HCT116 (cell line): Measurements from ENCODE around the gene CRTC3. TPM values are rescaled to one million over a fixed set of nuclear protein-coding genes. Genes with fewer than 3 reads are reported as not detected.

Experiments used
- ATAC-seq: fragments of 200-7000 bp; cut with Tn5 transposase; 2 replicates; pipeline ENCODE4 v1.9.1; 2020; ENCODE audit warnings: mild to moderate bottlenecking, moderate library complexity
- BruUV-seq: library from RNA; stranded (reverse); fragments of 400-500 nt; replicated peaks from 2 replicates; lab custom pipeline; 2021; lab: Mats Ljungman, UMichigan
- CTCF ChIA-PET: fragments of 300-600 bp; sonication (Branson Sonifier 250); formaldehyde crosslinking; loops from one replicate; lab custom pipeline; 2021; ENCODE audit warnings: antibody characterized with exemption; lab: Charles Lee
- POLR2A ChIA-PET: fragments of 300-600, 350-600 bp; sonication (Branson Sonifier 250); formaldehyde crosslinking; loops from one replicate; lab custom pipeline; 2021; ENCODE audit warnings: antibody characterized with exemption; lab: Charles Lee
- RAD21 ChIA-PET, 2 experiments: fragments of 300-600 bp; sonication (Branson Sonifier 250); formaldehyde crosslinking; loops; one replicate each; lab custom pipeline; 2023; ENCODE audit warnings: low total read pairs in 2 of 2; ENCODE audit not compliant: uncharacterized antibody in 2 of 2, unreplicated experiment in 2 of 2, low non-redundant PET in 1 of 2; lab: Charles Lee
- DNase-seq: peaks from one replicate; pipeline ENCODE4 v3.0.0-alpha.2; 2010; ENCODE audit warnings: low read depth, low spot score
- H2AFZ ChIP-seq: fragments of 200-600 bp; shearing (Covaris generic), sonication (generic); 2 replicates; pipeline ENCODE4 v1.6.1; 2017; ENCODE audit warnings: low read depth, mixed run types, mixed read lengths, antibody characterized with exemption, low read length; ENCODE audit not compliant: poor library complexity, severe bottlenecking
- H3K27ac ChIP-seq: 2 replicates; pipeline ENCODE4 v1.5.1; 2012; ENCODE audit warnings: low read depth, low read length
- H3K27me3 ChIP-seq: fragments of 200-600 bp; sonication (generic); 2 replicates; pipeline ENCODE4 v1.6.1; 2016; ENCODE audit warnings: mixed run types, low read length, mixed read lengths; ENCODE audit not compliant: insufficient read depth
- H3K36me3 ChIP-seq, 2 experiments: fragments of 200-500 bp in 1 of 2; fragments of 200-600 bp in 1 of 2; sonication (Bioruptor generic) in 1 of 2; sonication (generic) in 1 of 2; 2 replicates each; pipeline versions ENCODE4 v1.5.1 to v1.6.1; 2014 to 2016; ENCODE audit warnings: low read length in 2 of 2, inconsistent platforms in 1 of 2, mixed read lengths in 1 of 2, mixed run types in 1 of 2; ENCODE audit not compliant: insufficient read depth in 2 of 2, control insufficient read depth in 1 of 2
- H3K4me1 ChIP-seq, 2 experiments: fragments of 200-600 bp in 1 of 2; sonication (generic) in 1 of 2; 2 replicates each; pipeline versions ENCODE4 v1.5.1 to v1.6.1; 2012 to 2017; ENCODE audit warnings: low read length in 2 of 2, inconsistent platforms in 1 of 2, mild to moderate bottlenecking in 1 of 2, mixed read lengths in 1 of 2, mixed run types in 1 of 2, moderate library complexity in 1 of 2; ENCODE audit not compliant: insufficient read depth in 2 of 2, control insufficient read depth in 1 of 2
- H3K4me2 ChIP-seq: fragments of 200-600 bp; sonication (generic); 2 replicates; pipeline ENCODE4 v1.6.1; 2017; ENCODE audit warnings: mixed run types, low read length, mixed read lengths
- H3K4me3 ChIP-seq, 2 experiments: fragments of 200-600 bp in 1 of 2; sonication (generic) in 1 of 2; replicated peaks in 1 of 2; 2 replicates each; pipeline ENCODE4 v1.5.1; 2011 to 2016; ENCODE audit warnings: low read length in 2 of 2, control low read depth in 1 of 2, low read depth in 1 of 2, mild to moderate bottlenecking in 1 of 2, mixed read lengths in 1 of 2, mixed run types in 1 of 2
- H3K79me2 ChIP-seq: fragments of 200-600 bp; sonication (generic); 2 replicates; pipeline ENCODE4 v1.6.1; 2017; ENCODE audit warnings: mild to moderate bottlenecking, mixed run types, low read length, moderate library complexity, mixed read lengths; ENCODE audit not compliant: insufficient read depth
- H3K9ac ChIP-seq: fragments of 200-600 bp; sonication (generic); 2 replicates; pipeline ENCODE4 v1.6.1; 2016; ENCODE audit warnings: low read length, mixed read lengths
- H3K9me2 ChIP-seq: fragments of 200-600 bp; sonication (generic), shearing (Covaris generic); 2 replicates; pipeline ENCODE4 v1.6.1; 2017; ENCODE audit warnings: mixed run types, mild to moderate bottlenecking, moderate library complexity; ENCODE audit not compliant: insufficient read depth
- H3K9me3 ChIP-seq, 2 experiments: fragments of 200-500 bp in 1 of 2; fragments of 200-600 bp in 1 of 2; sonication (Bioruptor generic) in 1 of 2; sonication (generic) in 1 of 2; 2 replicates each; pipeline ENCODE4 v1.6.1; 2014 to 2017; ENCODE audit warnings: low read length in 2 of 2, mixed read lengths in 2 of 2, inconsistent platforms in 1 of 2, low read depth in 1 of 2, mild to moderate bottlenecking in 1 of 2, mixed run types in 1 of 2, moderate library complexity in 1 of 2; ENCODE audit not compliant: control insufficient read depth in 1 of 2, insufficient read depth in 1 of 2
- H4K20me1 ChIP-seq: fragments of 200-600 bp; sonication (generic), shearing (Covaris generic); 2 replicates; pipeline ENCODE4 v1.6.1; 2017; ENCODE audit warnings: mixed run types, mild to moderate bottlenecking, moderate library complexity; ENCODE audit not compliant: insufficient read depth
- CBX3 ChIP-seq: IDR thresholded peaks from 2 replicates; pipeline ENCODE4 v1.6.1; 2012; ENCODE audit warnings: low read depth
- CEBPB ChIP-seq: IDR thresholded peaks from 2 replicates; pipeline ENCODE4 v1.6.1; 2012; ENCODE audit warnings: low read depth
- EGR1 ChIP-seq: IDR thresholded peaks from 2 replicates; pipeline ENCODE4 v1.6.1; 2012; ENCODE audit warnings: low read depth
- ELF1 ChIP-seq: IDR thresholded peaks from 2 replicates; pipeline ENCODE4 v1.6.1; 2012; ENCODE audit warnings: low read depth, borderline replicate concordance
- FOSL1 ChIP-seq: IDR thresholded peaks from 2 replicates; pipeline ENCODE4 v1.6.1; 2012; ENCODE audit warnings: low read depth
- JUND ChIP-seq: IDR thresholded peaks from 2 replicates; pipeline ENCODE4 v1.6.1; 2012
- POLR2A ChIP-seq: IDR thresholded peaks from 2 replicates; pipeline ENCODE4 v1.7.0; 2011; ENCODE audit warnings: borderline replicate concordance; ENCODE audit not compliant: insufficient read depth, insufficient read length; ENCODE audit errors: extremely low read depth
- POLR2AphosphoS5 ChIP-seq: IDR thresholded peaks from 2 replicates; pipeline ENCODE4 v1.6.1; 2011; ENCODE audit warnings: mild to moderate bottlenecking, low read depth, low read length, moderate library complexity
- RAD21 ChIP-seq: IDR thresholded peaks from 2 replicates; pipeline ENCODE4 v1.6.1; 2012; ENCODE audit warnings: low read depth, mild to moderate bottlenecking
- SP1 ChIP-seq: IDR thresholded peaks from 2 replicates; pipeline ENCODE4 v1.6.1; 2012; ENCODE audit warnings: low read depth
- ZFX ChIP-seq: fragments of 450-650 bp; IDR thresholded peaks from 2 replicates; pipeline ENCODE4 v1.6.1; 2017
- intact Hi-C: fragments of 100-400 bp; cut with micrococcal nuclease; formaldehyde crosslinking; loops from 2 replicates; pipeline ENCODE4 v1.10.0; 2022
- total RNA-seq: library from RNA; stranded (reverse); gene quantifications from one replicate; pipeline ENCODE4 v1.2.1, GENCODE V29; 2021; ENCODE audit not compliant: unreplicated experiment
- TF ChIP-seq, protein P1 (sequence below): IDR thresholded peaks from 2 replicates; pipeline ENCODE4 v1.6.1; 2012
- TF ChIP-seq, protein P2 (sequence below), 3 experiments: fragments of 200-600 bp in 1 of 3; sonication (generic) in 1 of 3; IDR thresholded peaks in 2 of 3; conservative IDR thresholded peaks in 1 of 3; 2 replicates each; pipeline ENCODE4 v1.5.1; 2012 to 2017; ENCODE audit warnings: low read depth in 2 of 3, low read length in 2 of 3, antibody characterized with exemption in 1 of 3, borderline replicate concordance in 1 of 3, control low read depth in 1 of 3, mild to moderate bottlenecking in 1 of 3, mixed read lengths in 1 of 3, mixed run types in 1 of 3, moderate library complexity in 1 of 3; ENCODE audit not compliant: insufficient read depth in 1 of 3
- TF ChIP-seq, protein P3 (sequence below): IDR thresholded peaks from 2 replicates; pipeline ENCODE4 v1.6.1; 2012
- TF ChIP-seq, protein P4 (sequence below): IDR thresholded peaks from 2 replicates; pipeline ENCODE4 v1.6.1; 2011; ENCODE audit warnings: mild to moderate bottlenecking, low read length, moderate library complexity; ENCODE audit not compliant: insufficient replicate concordance; ENCODE audit errors: extremely low read depth

Gene CRTC3
- total RNA-seq, 1 experiment from 2014 or later: 20.7 TPM

DNA sequence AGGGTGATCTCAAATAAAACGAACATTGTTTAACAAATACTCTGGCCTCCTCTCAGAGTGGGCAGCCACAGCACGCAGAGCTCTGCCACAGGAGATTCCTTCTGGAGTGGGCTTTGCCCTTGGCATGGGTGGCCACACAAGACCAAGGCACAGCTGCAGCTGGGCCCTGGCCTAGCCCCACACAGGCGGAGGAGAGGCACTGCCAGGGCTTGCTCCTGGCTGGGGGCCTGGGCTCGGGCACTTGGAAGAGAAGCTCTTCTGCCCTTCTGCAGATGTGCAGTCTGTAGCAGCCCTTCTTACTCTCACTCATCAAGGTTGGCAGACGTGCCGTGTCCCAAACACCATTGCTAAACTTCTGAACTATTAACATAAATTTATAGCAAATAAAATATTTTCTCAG is 67.2 kb downstream of the CRTC3 start:
- BruUV-seq: no TSS peak
- no peak overlapping the region for H3K9ac ChIP-seq
- H3K9me2 ChIP-seq: no peaks in the 10 kb centered on the region
- no peak overlapping the region for H3K4me3 ChIP-seq
- RAD21 ChIA-PET: no interaction called here
- H2AFZ ChIP-seq: no peak overlapping the region
- peaks cover 4 to 9% of the 10 kb centered on the region in 2 experiments; a peak in 3 of 4 replicates for H3K4me1 ChIP-seq
- H3K9me3 ChIP-seq: no peaks in the 10 kb centered on the region
- H4K20me1 ChIP-seq: no peaks in the 10 kb centered on the region
- ATAC-seq: no peak
- no peak overlapping the region for H3K4me2 ChIP-seq
- TF ChIP-seq CEBPB (no peak), RAD21 (no peak), ZFX (no peak), EGR1 (no peak), FOSL1 (no peak), POLR2A (no peak)
- TF ChIP-seq, protein P1, sequence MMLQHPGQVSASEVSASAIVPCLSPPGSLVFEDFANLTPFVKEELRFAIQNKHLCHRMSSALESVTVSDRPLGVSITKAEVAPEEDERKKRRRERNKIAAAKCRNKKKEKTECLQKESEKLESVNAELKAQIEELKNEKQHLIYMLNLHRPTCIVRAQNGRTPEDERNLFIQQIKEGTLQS: no peak
- TF ChIP-seq, protein P2, sequence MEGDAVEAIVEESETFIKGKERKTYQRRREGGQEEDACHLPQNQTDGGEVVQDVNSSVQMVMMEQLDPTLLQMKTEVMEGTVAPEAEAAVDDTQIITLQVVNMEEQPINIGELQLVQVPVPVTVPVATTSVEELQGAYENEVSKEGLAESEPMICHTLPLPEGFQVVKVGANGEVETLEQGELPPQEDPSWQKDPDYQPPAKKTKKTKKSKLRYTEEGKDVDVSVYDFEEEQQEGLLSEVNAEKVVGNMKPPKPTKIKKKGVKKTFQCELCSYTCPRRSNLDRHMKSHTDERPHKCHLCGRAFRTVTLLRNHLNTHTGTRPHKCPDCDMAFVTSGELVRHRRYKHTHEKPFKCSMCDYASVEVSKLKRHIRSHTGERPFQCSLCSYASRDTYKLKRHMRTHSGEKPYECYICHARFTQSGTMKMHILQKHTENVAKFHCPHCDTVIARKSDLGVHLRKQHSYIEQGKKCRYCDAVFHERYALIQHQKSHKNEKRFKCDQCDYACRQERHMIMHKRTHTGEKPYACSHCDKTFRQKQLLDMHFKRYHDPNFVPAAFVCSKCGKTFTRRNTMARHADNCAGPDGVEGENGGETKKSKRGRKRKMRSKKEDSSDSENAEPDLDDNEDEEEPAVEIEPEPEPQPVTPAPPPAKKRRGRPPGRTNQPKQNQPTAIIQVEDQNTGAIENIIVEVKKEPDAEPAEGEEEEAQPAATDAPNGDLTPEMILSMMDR (IDR thresholded peaks at IDR 0.05 in 2 of 3, conservative IDR thresholded peaks at IDR 0.05 in 1 of 3; ENCODE audit: borderline replicate concordance in 1 of 3, insufficient read depth in 1 of 3, low read depth in 2 of 3, low read length in 2 of 3): no peak
- TF ChIP-seq, all 23 proteins: peak for 0
- no peaks in the 10 kb centered on the region for H3K79me2 ChIP-seq
- no peak for DNase-seq
- intact Hi-C loops: no loop called here
- H3K27me3 ChIP-seq: no peaks in the 10 kb centered on the region
- POLR2A ChIA-PET: no interaction called here
- CTCF ChIA-PET: no interaction called here
- H3K36me3 ChIP-seq: no peaks in the 10 kb centered on the region
- H3K27ac ChIP-seq: no peak overlapping the region

DNA sequence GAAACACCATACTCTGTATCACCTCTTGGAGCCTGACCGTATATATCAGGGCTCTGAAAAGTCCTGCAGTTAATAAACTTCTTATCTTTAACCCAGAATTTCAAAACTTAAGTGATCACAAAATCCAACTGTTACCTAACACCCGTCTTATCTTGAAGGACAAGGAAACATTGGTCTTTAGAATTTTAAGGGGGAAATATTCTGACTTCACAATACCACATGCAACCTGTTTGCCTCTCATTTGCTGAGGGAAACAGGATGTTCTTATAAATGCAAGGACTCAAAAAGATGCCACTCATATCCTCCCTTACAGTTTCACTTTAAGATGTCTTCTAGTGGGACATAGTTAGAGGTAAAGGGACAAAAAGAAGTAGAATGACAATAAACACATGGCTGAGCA is 67.9 kb downstream of the CRTC3 start:
- POLR2A ChIA-PET: no interaction called here
- intact Hi-C loops: no loop called here
- Histone ChIP-seq H4K20me1 (no peaks in the 10 kb centered on the region), H3K27me3 (no peaks in the 10 kb centered on the region), H3K4me1 (peaks cover 4 to 9% of the 10 kb centered on the region in 2 experiments; a peak in 3 of 4 replicates), H3K9me2 (no peaks in the 10 kb centered on the region), H3K79me2 (no peaks in the 10 kb centered on the region), H3K36me3 (no peaks in the 10 kb centered on the region), H3K4me2 (no peak overlapping the region), H3K4me3 (no peak overlapping the region), H3K9ac (no peak overlapping the region), H2AFZ (no peak overlapping the region), H3K27ac (no peak overlapping the region), H3K9me3 (no peaks in the 10 kb centered on the region)
- RAD21 ChIA-PET: no interaction called here
- CTCF ChIA-PET: no interaction called here
- DNase-seq: no peak
- no peak for ATAC-seq
- no TSS peak for BruUV-seq
- TF ChIP-seq CBX3 (no peak), JUND (no peak), SP1 (no peak), ELF1 (no peak), ZFX (no peak), POLR2AphosphoS5 (no peak), RAD21 (no peak)
- TF ChIP-seq, protein P1: no peak
- TF ChIP-seq, protein P3, sequence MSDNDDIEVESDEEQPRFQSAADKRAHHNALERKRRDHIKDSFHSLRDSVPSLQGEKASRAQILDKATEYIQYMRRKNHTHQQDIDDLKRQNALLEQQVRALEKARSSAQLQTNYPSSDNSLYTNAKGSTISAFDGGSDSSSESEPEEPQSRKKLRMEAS: no peak
- TF ChIP-seq, protein P4, sequence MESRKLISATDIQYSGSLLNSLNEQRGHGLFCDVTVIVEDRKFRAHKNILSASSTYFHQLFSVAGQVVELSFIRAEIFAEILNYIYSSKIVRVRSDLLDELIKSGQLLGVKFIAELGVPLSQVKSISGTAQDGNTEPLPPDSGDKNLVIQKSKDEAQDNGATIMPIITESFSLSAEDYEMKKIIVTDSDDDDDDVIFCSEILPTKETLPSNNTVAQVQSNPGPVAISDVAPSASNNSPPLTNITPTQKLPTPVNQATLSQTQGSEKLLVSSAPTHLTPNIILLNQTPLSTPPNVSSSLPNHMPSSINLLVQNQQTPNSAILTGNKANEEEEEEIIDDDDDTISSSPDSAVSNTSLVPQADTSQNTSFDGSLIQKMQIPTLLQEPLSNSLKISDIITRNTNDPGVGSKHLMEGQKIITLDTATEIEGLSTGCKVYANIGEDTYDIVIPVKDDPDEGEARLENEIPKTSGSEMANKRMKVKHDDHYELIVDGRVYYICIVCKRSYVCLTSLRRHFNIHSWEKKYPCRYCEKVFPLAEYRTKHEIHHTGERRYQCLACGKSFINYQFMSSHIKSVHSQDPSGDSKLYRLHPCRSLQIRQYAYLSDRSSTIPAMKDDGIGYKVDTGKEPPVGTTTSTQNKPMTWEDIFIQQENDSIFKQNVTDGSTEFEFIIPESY: no peak
